G401.6 (cell line): ENCODE measurements around the gene CNTNAP4.

Source experiments
- FAIRE-seq: peaks from 2 replicates; lab custom pipeline; 2012; peaks lifted over from hg19 to GRCh38; lab: Jason Lieb, UNC

Gene CNTNAP4

DNA sequence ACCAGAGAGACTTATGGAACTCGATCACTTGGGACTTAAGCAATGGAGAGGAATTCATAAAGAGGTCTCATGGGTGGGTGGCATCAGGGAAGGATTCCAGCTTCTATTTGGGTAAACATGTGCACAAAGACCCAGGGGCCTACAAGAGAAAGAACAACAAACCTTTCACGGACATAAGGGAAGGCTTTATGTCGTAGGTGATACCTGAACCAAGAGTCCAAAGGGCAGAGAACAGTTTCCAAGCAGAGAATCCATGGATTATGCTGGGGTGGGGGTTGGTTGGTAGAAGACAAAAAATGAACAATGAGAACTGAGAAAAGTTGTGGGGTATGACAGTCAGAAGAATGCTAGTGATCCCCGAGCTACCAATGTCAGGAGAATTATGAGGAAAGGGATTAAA, 119.8 kb downstream of the CNTNAP4 start:
- FAIRE-seq, result no peak

DNA sequence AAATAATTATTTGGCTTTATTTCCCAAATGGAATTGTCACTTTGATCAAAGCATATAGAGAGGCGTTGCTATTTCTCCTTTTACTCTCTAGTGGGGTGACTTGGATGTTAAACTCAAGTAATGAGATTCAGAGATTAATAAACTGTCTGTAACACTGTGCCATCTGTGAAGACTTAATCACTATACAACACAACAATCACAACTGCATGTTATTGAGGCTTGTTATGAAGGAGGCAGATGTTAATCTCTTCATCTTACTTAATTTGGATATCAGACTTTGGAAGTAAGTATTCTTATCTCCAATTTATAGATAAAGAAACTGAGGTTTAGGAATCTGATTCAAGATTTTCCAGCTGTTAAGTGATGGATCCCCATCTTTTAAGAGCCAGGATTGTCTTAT, 132.5 kb downstream of the CNTNAP4 start:
- FAIRE-seq, result no peak

DNA sequence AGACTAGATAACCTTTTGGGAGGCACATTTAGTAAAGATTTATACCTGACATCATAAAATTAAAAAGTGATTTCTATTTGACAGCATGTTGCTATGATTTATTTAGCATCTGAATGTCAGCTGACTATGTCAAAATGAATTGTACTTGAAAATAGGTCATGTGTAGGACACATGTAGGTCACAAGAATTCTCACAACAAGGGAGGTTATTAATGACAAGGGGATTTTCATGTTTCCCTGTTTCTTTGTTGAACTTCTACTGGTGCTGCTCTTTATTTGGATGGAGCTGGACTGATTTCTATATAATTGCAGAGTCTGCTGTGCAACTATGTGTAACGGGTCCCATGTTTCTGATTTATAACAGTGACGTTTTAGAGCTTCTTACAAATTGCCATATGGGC, 144.4 kb downstream of the CNTNAP4 start:
- no peak for FAIRE-seq

DNA sequence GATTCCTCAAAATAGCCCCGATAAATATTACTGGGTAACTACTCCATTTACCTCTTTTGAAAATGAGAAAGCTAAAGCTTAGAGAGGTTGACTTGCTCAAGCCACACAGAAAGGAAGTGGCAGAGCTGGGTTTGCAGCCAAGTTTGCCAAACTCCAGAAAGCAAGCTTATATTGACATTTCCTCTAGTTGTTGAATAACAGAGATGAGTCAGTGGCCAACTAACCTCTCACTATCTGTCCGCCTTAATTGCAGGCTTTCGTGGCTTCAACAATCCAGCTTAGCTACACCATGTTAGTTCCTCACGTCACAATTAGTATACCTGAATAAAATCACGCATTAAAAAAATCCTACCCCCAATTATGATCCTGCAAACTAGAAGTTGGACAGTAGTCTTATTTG, 151.7 kb downstream of the CNTNAP4 start:
- FAIRE-seq, result no peak

DNA sequence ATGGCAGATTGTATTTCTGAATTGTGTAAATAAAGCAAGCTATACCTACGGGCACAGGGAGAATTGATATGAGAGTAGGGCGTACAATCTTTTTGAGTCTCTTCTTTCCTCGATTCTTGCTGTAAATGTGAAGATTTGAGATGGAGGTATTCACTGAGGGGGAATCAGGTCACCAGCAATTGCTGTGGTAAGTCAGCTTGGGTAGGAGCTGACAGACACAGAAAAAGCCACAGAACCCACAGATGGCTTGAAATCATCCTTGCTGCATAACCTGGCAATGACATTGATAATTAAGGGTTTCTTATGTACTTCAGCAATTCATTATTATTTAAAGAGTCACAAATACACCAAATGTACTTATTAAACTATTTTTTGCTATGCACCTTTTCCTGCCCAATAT, 164.2 kb downstream of the CNTNAP4 start:
- no peak for FAIRE-seq

DNA sequence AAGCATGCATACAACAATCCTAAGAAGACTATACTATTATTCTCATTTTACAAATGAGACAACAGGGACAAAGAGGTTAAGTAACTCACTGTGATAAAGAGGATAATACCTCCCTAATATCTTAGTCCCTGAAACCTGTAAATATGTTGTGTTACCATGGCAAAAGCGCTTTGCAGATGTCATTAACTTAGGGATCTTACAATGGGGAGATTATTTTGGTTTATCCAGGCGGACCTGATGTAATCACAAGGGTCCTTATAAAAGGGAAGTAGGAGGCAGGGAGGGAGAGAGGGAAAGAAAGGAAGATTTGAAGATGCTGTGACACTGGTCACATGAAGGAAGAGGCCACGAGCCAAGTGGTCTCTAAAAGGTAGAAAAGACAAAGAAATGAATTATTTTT, 164.7 kb downstream of the CNTNAP4 start:
- FAIRE-seq, result no peak

DNA sequence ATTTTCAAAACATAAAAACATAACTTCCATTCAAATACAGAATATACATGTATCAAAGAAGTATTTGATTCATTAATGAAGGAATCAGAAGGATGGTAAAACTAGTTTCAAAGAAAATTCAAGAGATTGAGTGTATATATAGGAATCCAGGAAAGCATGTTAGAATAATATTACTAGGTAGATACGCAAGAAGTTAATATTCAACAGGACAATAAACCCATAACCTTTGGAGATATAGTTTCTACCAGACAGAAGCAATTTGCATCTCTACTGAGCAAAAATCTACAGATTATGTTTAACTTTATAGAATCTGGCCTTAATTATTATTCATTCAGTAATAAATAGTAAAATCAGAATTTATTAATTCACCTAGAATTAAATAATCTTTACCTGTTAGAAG, 166.8 kb downstream of the CNTNAP4 start:
- no peak for FAIRE-seq

DNA sequence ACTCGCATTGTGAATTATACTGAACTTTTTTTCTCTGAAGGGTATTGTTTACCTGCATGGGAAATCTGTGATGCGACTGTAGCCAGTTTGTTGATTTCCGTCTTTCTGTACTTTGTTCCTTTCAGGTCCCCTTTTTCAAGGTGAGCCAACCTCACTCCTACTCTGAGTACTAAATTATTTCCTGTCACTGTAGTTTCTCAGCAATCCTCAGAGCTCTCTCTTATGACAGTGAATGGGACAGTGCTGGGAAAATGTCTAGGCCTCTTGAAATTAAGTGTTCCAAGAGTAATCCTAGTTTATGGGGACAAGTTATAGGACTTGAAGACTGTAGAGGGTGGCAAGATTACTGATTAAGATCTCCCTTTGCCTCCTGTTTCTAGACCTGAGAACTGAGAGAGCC, 167.6 kb downstream of the CNTNAP4 start:
- no peak for FAIRE-seq

DNA sequence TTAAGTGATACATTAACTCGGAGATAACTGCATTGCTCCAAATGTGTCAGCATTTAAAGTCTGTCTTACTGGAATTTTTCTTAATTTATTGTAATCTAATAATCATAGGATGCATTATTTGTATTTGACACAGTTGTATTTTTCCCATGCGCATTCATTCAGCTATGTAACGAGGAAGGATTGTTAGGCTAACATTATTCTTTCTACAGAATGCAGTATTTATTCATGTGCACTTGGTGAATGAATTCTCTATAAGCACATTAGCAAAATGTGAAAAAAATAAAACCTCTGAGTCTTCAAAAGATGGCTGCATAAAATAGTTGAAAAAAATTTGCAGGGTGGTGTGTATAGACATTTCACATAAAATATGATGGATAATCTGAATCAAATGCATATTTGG, 168.6 kb downstream of the CNTNAP4 start:
- no peak for FAIRE-seq

DNA sequence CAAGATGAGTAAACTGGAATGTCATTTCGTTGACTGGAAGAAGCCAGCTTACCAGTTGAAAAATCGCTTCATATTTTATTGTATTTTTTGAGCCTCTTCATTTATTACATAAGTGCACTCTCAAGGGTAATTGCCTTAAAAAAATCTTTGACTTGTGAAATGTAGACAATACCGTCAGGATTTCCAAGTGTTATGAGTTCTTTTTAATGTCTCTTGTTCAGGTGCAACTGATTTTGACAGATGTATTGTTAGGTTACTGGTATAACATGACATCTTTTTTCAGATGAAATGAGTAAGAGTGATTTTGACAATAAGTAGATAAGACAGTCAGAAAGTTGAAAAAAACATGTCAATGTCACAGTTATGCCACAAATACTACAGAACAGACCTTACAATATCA, 169.1 kb downstream of the CNTNAP4 start:
- FAIRE-seq, result no peak

DNA sequence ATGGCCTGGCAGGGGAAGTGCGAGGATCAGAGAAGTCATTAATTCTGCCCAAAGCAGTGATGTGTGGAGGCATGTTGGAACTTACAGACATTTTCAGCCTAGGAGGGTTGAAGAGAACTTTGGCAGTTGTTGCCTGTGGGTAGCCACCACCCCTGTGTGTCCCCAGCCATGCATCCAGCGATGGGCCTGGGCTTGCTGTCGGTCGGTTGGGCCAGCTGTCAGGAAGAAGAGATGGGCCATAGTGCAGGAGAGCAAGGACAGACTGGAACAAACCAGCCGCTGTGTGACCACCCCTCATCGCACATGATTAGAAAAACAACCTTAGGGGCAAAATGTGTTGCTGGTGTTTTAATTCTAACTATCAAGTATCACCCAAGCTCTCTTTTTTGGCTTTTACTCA, 173.7 kb downstream of the CNTNAP4 start:
- FAIRE-seq, result no peak

DNA sequence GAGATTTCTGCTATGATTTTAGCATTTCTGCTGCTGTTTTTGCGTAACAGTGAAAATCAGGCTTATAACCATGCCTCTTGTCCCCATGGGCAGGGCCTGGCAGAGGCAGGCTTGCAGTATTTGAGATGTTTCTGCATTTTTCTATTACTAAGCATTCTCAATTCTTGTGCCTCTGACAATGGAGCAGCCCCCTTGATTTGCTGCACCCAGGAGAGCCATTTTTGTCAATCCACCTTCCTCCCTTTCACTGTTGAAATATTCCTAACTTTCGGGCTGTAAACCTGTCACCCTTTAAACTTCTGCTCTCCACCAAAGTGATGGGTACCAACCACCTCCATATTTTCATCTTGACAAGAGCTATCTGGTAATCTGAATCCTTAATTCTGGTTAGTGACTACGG, 178.1 kb downstream of the CNTNAP4 start:
- no peak for FAIRE-seq

DNA sequence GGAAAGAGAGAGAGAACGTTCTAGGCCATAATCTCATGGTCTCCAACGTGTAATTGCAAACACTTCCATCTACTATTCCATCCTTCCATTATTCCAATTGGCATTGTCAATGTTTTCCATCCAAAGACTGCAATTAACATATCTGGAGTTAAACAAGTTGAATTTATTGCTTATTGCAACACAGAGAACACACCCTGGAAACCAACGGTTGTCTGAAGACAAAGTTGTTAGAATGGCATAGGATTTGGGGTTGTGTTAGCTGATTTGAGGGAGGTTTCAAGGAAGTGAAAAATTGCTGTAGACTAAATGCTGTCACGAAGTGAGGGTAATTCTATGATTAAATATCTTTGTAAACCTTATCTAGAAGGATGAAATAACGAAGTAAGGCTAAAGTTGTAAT, 178.8 kb downstream of the CNTNAP4 start:
- FAIRE-seq, result no peak

DNA sequence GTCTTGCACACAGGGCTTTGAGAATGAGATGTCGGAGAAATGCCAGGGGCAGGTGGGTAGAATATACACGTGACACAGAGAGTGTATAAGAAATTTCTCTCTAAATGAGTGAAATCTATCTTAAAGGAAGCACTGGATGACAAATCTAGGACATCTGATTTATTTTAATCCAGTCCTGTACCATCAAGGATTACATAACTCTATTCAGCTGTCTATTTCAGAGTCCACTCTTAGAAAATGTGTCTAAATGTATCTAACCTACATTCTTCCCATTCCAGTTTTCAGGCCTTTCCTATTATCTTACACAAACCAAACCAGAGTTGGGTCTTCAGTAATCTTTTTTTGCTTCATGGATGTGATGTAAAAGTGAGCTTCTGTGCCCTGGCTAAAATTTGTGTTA, 181.9 kb downstream of the CNTNAP4 start:
- no peak for FAIRE-seq

DNA sequence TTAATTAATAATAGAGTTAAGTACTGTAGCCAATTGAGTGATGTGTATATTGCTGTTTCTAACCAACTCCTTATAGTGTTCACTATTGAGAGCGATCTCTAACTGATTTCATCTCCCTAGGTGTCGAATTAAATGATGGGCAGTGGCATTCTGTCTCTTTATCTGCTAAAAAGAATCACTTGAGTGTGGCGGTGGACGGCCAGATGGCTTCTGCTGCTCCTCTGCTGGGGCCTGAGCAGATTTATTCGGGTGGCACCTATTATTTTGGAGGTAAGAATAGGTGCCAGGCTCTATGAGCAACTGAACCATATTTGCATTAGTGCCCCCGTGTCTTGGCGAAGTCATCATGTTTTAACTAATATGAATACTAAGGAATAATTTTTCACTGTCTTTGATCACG, 184.6 kb downstream of the CNTNAP4 start:
- no peak for FAIRE-seq

DNA sequence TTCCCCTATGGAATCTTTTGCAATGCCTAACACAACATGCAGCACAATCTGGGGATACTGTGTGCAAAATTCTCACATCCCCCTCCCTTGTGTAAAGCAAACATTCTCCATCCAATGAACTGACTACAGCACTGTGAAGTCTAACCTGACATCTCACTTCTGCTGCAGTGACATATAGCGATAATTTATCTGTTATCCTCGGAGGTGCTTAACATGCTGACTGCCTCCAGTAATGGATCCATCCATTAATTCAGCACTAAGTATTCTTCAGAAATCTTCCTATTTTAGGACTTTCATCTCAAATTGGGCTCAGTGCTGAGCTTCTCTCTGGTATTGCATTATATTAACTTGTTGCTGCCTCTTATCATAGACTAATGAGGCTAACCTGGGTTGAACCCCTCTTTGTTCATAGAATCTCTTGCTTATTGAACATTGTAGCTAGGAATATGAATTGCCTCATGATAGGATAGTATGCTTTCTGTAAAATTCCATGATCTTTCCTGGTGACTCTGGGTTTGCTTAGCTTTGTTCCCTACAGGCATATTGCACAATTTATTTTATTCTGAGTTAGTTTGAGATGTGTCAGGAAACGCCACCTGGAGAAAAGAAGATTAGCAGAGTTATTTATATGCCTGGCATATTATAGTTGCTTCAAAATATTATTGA, 187.9 kb downstream of the CNTNAP4 start:
- FAIRE-seq, result no peak

DNA sequence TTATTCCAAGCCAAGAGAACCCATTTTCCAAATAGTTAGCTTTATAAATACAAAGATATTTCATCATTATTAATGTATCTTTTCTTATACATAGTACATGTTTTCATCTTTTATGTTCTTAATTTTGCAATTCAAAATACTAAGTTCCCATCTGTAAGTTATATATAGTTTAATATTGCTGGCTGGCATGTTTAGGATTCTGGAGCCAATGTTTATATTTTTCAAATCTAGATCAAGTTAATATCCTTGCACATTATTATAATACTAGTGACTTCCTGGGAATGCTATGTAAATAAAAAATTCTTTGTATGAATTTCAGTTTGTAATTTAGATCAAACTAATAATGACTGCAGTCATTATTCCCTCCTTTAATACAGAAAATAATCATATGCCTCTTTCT, 189.7 kb downstream of the CNTNAP4 start:
- peak; percentile 19 for FAIRE-seq

DNA sequence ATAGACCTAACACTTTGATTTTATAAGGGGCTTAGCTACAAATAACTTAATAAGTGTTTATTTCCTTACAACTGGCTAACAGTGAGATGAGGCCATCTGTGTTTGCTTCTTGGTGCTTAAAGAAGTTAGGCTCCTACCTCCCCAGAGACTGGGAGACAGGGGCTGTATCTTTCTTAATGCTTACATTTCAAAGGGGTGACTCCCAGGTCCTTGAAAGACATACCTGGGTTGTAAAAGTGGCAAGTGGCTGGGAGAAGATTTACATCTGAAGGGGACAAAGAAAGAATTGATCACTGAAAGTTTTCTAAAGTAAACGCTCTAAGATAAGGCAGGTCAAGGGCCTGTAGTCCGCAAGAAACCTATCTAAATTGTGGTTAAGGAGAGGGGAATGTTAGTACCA, 196.8 kb downstream of the CNTNAP4 start:
- no peak for FAIRE-seq

DNA sequence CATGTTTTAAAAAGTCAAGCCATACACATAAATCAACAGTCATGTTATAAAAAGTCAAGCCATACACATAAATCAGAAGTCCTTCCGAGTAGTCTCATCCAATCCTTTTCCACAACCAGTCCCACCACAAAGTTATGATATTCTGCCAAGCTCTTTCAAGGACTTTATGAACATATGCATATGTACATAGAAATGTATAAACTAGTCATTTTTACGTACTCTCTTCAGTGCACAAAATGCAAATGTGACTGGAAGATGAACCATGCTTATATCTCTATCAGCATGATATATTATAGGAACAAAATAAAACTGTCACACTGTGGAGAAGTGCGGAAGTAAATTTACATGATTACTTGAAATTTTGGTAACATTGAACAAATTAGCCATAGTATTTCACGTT, 200.9 kb downstream of the CNTNAP4 start:
- no peak for FAIRE-seq

DNA sequence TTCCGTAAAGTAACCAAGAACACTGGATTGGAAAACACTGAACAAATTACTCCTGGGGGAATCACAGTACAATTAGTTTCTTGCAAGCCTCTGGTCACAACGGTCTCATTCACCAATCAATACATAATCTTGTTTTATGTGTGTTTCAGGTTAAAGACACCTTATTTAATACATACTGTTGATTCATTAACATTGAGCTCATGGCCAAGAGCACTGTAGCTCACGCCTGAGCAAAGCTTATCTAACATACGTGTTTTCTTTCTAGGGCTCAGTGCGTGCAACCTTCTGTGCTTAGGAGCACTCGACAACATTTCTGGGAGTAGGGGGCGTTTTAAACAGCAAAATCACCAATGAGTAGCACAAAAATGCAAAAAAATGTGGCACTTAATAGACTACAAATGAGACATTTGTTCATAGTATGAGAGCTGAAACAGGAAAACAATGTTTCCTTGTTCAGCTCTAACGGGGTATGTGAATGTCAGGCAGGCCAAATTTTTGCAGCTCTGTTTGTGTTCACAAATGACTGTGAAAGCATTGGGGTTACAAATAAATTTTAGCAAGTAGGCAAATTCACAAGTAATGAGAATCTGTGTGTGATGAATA, 206.2 kb downstream of the CNTNAP4 start:
- no peak for FAIRE-seq

DNA sequence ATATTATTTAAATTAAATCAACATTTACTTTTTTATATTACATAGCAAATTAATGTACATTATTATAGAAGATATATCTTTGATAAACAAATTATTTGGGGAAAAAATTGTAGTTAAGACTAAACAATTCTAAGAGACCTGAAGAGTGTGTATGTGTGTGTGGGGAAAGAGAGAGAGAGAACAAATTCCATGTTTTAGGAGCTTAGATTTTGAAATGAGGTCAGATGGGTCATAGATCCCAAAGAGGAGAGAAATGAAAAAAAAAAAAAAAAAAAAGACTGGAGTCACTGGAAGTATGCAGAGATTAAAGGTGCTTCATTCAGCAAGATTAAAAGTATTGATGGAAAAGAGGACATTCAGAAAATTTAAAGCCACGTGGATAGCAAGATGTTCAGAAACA, 206.8 kb downstream of the CNTNAP4 start:
- FAIRE-seq, result no peak

DNA sequence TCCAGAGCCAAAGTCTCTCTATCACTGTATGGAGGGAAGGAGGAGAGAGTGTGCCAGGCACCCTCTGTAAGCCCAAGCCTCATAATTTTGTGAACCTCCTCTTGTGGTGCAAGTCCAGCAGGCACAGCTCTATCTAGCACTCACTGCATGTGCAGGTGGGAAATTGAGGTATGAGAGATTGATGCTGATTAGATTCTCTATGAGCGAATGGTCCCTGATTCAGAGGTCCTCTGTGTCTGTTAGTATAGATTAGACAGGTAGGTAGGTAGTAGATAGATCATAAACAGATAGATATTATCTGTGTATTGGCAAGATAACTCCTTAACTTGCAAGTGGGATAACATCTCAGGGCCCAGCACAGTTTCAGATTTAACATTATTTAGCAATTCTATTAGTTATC, 209.5 kb downstream of the CNTNAP4 start:
- FAIRE-seq, result no peak

DNA sequence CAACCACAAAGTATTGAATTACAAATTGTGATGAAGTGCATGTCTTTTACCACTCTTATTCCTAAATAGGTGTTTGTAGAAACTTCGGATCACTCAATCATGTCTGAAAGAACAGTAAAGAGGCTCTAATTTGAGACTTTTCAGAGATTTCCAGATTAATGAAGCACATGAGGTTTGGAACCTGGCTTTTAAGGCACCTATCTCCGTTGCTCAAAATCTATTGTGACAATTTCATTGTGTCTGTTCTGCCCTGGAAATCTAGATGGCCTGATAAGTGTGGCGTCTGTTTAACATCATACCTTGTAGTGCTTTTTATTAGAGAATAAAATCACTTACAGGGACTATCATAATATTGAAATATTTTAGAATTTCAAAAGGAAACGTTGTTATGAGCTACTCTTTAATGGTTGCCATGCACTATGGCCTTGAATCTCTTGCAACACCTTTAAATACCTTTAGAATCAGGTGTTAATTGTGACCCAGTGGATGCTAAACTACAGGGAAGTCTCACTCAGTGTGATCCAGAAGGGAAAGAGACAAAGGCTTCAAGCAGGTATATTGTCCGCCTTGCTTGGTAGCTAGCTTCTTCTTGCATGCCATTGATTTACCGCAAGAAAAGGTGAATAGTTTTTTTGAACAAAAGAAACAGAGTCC, 210.3 kb downstream of the CNTNAP4 start:
- no peak for FAIRE-seq

DNA sequence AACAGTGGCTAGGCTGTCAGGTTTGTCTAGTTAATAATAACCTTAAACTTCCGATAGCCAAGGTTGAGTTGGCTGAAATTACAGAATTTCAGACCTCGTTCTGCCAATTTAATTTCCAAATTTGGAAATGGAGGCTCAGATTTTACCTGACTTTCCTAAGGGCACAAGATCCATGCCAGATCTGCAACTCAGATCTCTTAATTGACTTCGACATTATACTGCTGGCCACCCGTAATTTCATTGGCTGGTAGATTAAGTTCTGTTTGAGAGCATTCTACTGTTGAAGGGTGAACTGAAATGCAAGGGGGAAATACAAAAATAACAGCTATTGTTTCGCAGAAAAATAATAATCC, 210.8 kb downstream of the CNTNAP4 start:
- FAIRE-seq, result no peak
